K562 (cell line): ENCODE measurements around the gene ADAMTS2. TPM values are rescaled to one million over a fixed set of nuclear protein-coding genes. Genes with fewer than 3 reads are reported as not detected.
A peak's percentile ranks its signal among the peaks of the same experiment; 100 is the strongest.

Source experiments
- ATAC-seq: fragments of 200-7000 bp; cut with Tn5 transposase; 3 replicates; pipeline ENCODE4 v1.9.1; 2020; ENCODE audit warnings: moderate library complexity
- BruUV-seq: library from RNA; stranded (reverse); fragments of 400-500 nt; replicated peaks from 2 replicates; lab custom pipeline; 2021; lab: Mats Ljungman, UMichigan
- CTCF ChIA-PET: fragments of 300-600 bp; formaldehyde crosslinking; extraction: SDS; loops from one replicate; lab custom pipeline; 2021; ENCODE audit warnings: low intra/inter-chr PET ratio; lab: Yijun Ruan, JAX
- POLR2A ChIA-PET: fragments of 300-600, 350-650 bp; sonication (Branson Sonifier 250); formaldehyde crosslinking; extraction: SDS; loops from one replicate; lab custom pipeline; 2021; ENCODE audit warnings: antibody characterized with exemption, inconsistent platforms; lab: Yijun Ruan, JAX
- DNase-seq, 4 experiments: peaks; one replicate each; pipeline versions ENCODE4 v3.0.0 to v3.0.0-alpha.2; 2011 to 2018; ENCODE audit warnings: low spot score in 3 of 4, mixed read lengths in 3 of 4; ENCODE audit errors: extremely low read depth in 1 of 4
- FAIRE-seq: peaks from 2 replicates; lab custom pipeline; 2011; peaks lifted over from hg19 to GRCh38; lab: Jason Lieb, UNC
- H2AFZ ChIP-seq: 2 replicates; pipeline ENCODE4 v1.6.0; 2011; ENCODE audit warnings: low read depth, low read length, control low read depth, inconsistent platforms
- H3K27ac ChIP-seq: fragments of 200-600 bp; 3 replicates; pipeline ENCODE4 v1.8.0; 2011; ENCODE audit warnings: low read depth, mild to moderate bottlenecking, control low read depth, inconsistent platforms, low read length, moderate library complexity, mixed read lengths; ENCODE audit errors: extremely low read depth
- H3K27me3 ChIP-seq, 2 experiments: fragments of 300-600 bp in 1 of 2; 2 replicates in 1 of 2; 3 replicates in 1 of 2; pipeline versions ENCODE4 v1.6.0 to v1.8.0; 2011; ENCODE audit warnings: inconsistent platforms in 2 of 2, low read length in 2 of 2, mild to moderate bottlenecking in 1 of 2, mixed read lengths in 1 of 2, moderate library complexity in 1 of 2; ENCODE audit not compliant: control insufficient read depth in 2 of 2, insufficient read depth in 2 of 2
- H3K36me3 ChIP-seq: fragments of 300-600 bp; 3 replicates; pipeline ENCODE4 v1.8.0; 2011; ENCODE audit warnings: mild to moderate bottlenecking, low read length, inconsistent platforms; ENCODE audit not compliant: control insufficient read depth, insufficient read depth
- H3K4me1 ChIP-seq, 2 experiments: fragments of 200-600 bp in 1 of 2; replicated peaks in 1 of 2; 2 replicates in 1 of 2; 3 replicates in 1 of 2; pipeline versions ENCODE4 v1.5.1 to v1.8.0; 2011; ENCODE audit warnings: inconsistent platforms in 2 of 2, low read length in 2 of 2, mild to moderate bottlenecking in 1 of 2, mixed read lengths in 1 of 2, moderate library complexity in 1 of 2; ENCODE audit not compliant: control insufficient read depth in 2 of 2, insufficient read depth in 2 of 2
- H3K4me2 ChIP-seq: 2 replicates; pipeline ENCODE4 v1.6.1; 2011; ENCODE audit warnings: low read length, control low read depth, inconsistent platforms, mixed read lengths; ENCODE audit not compliant: insufficient read depth
- H3K4me3 ChIP-seq: fragments of 200-600 bp; sonication (generic), shearing (Covaris generic); 2 replicates; pipeline ENCODE4 v1.5.1; 2016; ENCODE audit warnings: control low read depth, inconsistent platforms
- H3K79me2 ChIP-seq: fragments of 200-600 bp; 3 replicates; pipeline ENCODE4 v1.8.0; 2011; ENCODE audit warnings: low read length, inconsistent platforms; ENCODE audit not compliant: control insufficient read depth, insufficient read depth
- H3K9ac ChIP-seq, 2 experiments: 2 replicates each; pipeline versions ENCODE4 v1.6.0 to v1.6.1; 2011; ENCODE audit warnings: low read depth in 2 of 2, low read length in 2 of 2, control low read depth in 1 of 2, inconsistent platforms in 1 of 2, mild to moderate bottlenecking in 1 of 2, mixed read lengths in 1 of 2; ENCODE audit not compliant: insufficient read depth in 1 of 2
- H3K9me1 ChIP-seq: one replicate; pipeline ENCODE4 v1.6.0; 2011; ENCODE audit warnings: inconsistent platforms, mild to moderate bottlenecking, low read length, moderate library complexity; ENCODE audit not compliant: control insufficient read depth, insufficient read depth
- H3K9me3 ChIP-seq: replicated peaks from 2 replicates; pipeline ENCODE4 v1.5.1; 2011; ENCODE audit warnings: low read depth, low read length, inconsistent platforms; ENCODE audit not compliant: control insufficient read depth, insufficient read depth
- H4K20me1 ChIP-seq: replicated peaks from 2 replicates; pipeline ENCODE4 v1.6.1; 2011; ENCODE audit warnings: low read length, inconsistent platforms, mixed read lengths; ENCODE audit not compliant: control insufficient read depth, insufficient read depth
- CBFA2T3 ChIP-seq: fragments of 450-650 bp; IDR thresholded peaks from 2 replicates; pipeline ENCODE4 v1.6.1; 2017
- CEBPG ChIP-seq, 3 experiments: fragments of 200-800 bp in 1 of 3; sonication (Bioruptor generic) in 1 of 3; sonication (generic) in 1 of 3; formaldehyde crosslinking in 1 of 3; IDR thresholded peaks in 2 of 3; conservative IDR thresholded peaks in 1 of 3; 2 replicates each; pipeline versions ENCODE4 v1.6.1 to v1.8.0; 2016 to 2022; ENCODE audit warnings: missing compliant biosample characterization in 2 of 3, missing genetic modification characterization in 2 of 3, mild to moderate bottlenecking in 1 of 3, missing genetic modification reagents in 1 of 3
- GABPB2 ChIP-seq: fragments of 250-450 bp; sonication (Bioruptor Pico); conservative IDR thresholded peaks from 2 replicates; pipeline ENCODE4 v1.5.1; 2021; ENCODE audit warnings: mild to moderate bottlenecking
- JUND ChIP-seq, 2 experiments: IDR thresholded peaks; 2 replicates in 1 of 2; 3 replicates in 1 of 2; pipeline ENCODE4 v1.6.1; 2011; ENCODE audit warnings: borderline replicate concordance in 2 of 2, low read depth in 2 of 2, low read length in 2 of 2, improper control_type of control experiment in 1 of 2, missing biosample characterization in 1 of 2, missing genetic modification characterization in 1 of 2, missing genetic modification reagents in 1 of 2
- LCOR ChIP-seq: sonication (generic); formaldehyde crosslinking; IDR thresholded peaks from 2 replicates; pipeline ENCODE4 v1.8.0; 2022; ENCODE audit warnings: mild to moderate bottlenecking, missing genetic modification reagents
- PHB ChIP-seq: fragments of 250-450 bp; sonication (Bioruptor Pico); IDR thresholded peaks from 2 replicates; pipeline ENCODE4 v1.5.0; 2021
- PHF20 ChIP-seq: fragments of 450-650 bp; IDR thresholded peaks from 2 replicates; pipeline ENCODE4 v1.6.1; 2018; ENCODE audit not compliant: partially characterized antibody
- TEAD4 ChIP-seq, 2 experiments: sonication (generic) in 1 of 2; formaldehyde crosslinking in 1 of 2; IDR thresholded peaks; 2 replicates each; pipeline versions ENCODE4 v1.6.1 to v1.8.0; 2012 to 2022; ENCODE audit warnings: borderline replicate concordance in 1 of 2, inconsistent platforms in 1 of 2, low read length in 1 of 2, mild to moderate bottlenecking in 1 of 2, missing genetic modification reagents in 1 of 2
- ZNF133 ChIP-seq: fragments of 250-450 bp; sonication (Bioruptor Pico); IDR thresholded peaks from 2 replicates; pipeline ENCODE4 v1.4.0; 2020; ENCODE audit warnings: mild to moderate bottlenecking
- WGBS: fragments of 100-300 bp; shearing (Covaris generic); methylation state at CpG from one replicate; pipeline ENCODE4 v1.1.6; 2016; ENCODE audit warnings: low coverage, mixed read lengths; ENCODE audit not compliant: insufficient coverage; ENCODE audit errors: missing lambda C conversion rate; 5-methylcytosine and 5-hydroxymethylcytosine counted together
- in situ Hi-C: fragments of 300-500 bp; cut with MboI; formaldehyde crosslinking; loops from 4 replicates; pipeline ENCODE4 v1.15.0; 2018; ENCODE audit warnings: inconsistent platforms, mixed read lengths
- intact Hi-C: fragments of 100-400 bp; cut with micrococcal nuclease; formaldehyde crosslinking; loops from 2 replicates; pipeline ENCODE4 v1.14.2; 2022
- polyA plus RNA-seq, 8 experiments: library from polyadenylated mRNA; depleted of rRNA in 4 of 8; stranded (reverse) in 5 of 8; unstranded in 3 of 8; fragments of >200 nt; fragmentation: Nextera tagmentation in 2 of 8; fragmentation: Illumina TruSeq in 1 of 8; extraction: Ambion mirVana in 2 of 8; extraction: Trizol in 1 of 8; gene quantifications; 2 replicates each; pipeline versions ENCODE4 v1.2.1 to v1.2.3, GENCODE V29; 2011 to 2014; ENCODE audit warnings: inconsistent platforms in 1 of 8, missing spikeins in 1 of 8
- total RNA-seq, 7 experiments: library from RNA; depleted of rRNA in 6 of 7; stranded (reverse); fragments of >200 nt in 6 of 7; fragmentation: Illumina TruSeq in 2 of 7; extraction: Trizol in 2 of 7; gene quantifications; 2 replicates each; pipeline versions ENCODE4 v1.2.1 to v1.2.3, GENCODE V29; 2011 to 2021; ENCODE audit warnings: low replicate concordance in 1 of 7
- TF ChIP-seq, protein P1 (sequence below), 2 experiments: fragments of 450-650 bp in 1 of 2; sonication (generic) in 1 of 2; formaldehyde crosslinking in 1 of 2; IDR thresholded peaks in 1 of 2; conservative IDR thresholded peaks in 1 of 2; 2 replicates each; pipeline versions ENCODE4 v1.6.1 to v1.8.1; 2016 to 2023; ENCODE audit warnings: mild to moderate bottlenecking in 2 of 2, moderate library complexity in 2 of 2, inconsistent platforms in 1 of 2, missing genetic modification reagents in 1 of 2
- TF ChIP-seq, protein P2 (sequence below): sonication (generic); formaldehyde crosslinking; IDR thresholded peaks from 2 replicates; pipeline ENCODE4 v1.8.1; 2023; ENCODE audit warnings: mild to moderate bottlenecking, missing genetic modification reagents

ADAMTS2 gene
- total and polyA plus RNA-seq, 9 of the 15 experiments (the other 6 are each of a cell fraction or from before 2014, with no cell fraction given): not detected

DNA sequence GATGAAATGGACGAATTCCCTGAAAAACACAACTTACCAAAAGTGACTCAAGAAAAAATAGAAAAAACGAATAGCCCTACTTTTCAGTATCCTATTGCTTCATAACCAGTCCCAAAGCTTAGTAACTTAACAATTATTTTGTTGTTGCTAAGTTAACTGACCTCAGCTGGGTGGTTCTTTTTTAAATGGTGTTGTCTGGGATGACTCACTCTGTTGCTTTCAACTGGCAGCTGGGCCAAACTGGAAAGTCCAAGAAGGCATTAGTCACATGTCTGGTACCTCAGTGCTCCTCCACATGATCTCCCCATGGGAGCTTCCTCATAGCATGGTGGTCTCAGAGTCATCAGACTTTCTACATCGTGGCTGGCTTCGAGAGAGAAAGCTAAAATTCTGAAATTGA lies 47.8 kb upstream of the ADAMTS2 start:
- no TSS peak for BruUV-seq
- peaks cover 0 to 4% of the 10 kb centered on the region in 2 experiments; a peak in 2 of 5 replicates for H3K27me3 ChIP-seq
- no peaks in the 10 kb centered on the region for H3K36me3 ChIP-seq
- no peak overlapping the region for H3K9ac ChIP-seq
- no peaks in the 10 kb centered on the region for H3K9me3 ChIP-seq
- no peak overlapping the region for H3K27ac ChIP-seq
- H3K4me3 ChIP-seq: no peak overlapping the region
- FAIRE-seq (no peak), ATAC-seq (no peak), DNase-seq (no peak)
- no peaks in the 10 kb centered on the region for H4K20me1 ChIP-seq
- no peaks in the 10 kb centered on the region for H3K4me1 ChIP-seq
- H3K9me1 ChIP-seq: no peaks in the 10 kb centered on the region
- H3K4me2 ChIP-seq: no peak overlapping the region
- in situ Hi-C loops (no loop called here), intact Hi-C loops (no loop called here)
- CTCF ChIA-PET: no interaction called here
- WGBS: 1% methylated on average over 4 of the region's 4 CpGs
- TF ChIP-seq, protein P1, sequence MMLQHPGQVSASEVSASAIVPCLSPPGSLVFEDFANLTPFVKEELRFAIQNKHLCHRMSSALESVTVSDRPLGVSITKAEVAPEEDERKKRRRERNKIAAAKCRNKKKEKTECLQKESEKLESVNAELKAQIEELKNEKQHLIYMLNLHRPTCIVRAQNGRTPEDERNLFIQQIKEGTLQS (IDR thresholded peaks at IDR 0.05): peak; percentile 50; the same call in 1 of the 2 replicates
- TF ChIP-seq, protein P1 (CRISPR knock-in tag; conservative IDR thresholded peaks at IDR 0.05): no peak
- no peak for TF ChIP-seq TEAD4 (IDR thresholded peaks at IDR 0.05; ENCODE audit: low read length)
- TF ChIP-seq TEAD4 (CRISPR knock-in tag; IDR thresholded peaks at IDR 0.05; ENCODE audit: borderline replicate concordance): no peak
- peak; percentile 7; the same call in 1 of the 2 replicates for TF ChIP-seq JUND (IDR thresholded peaks at IDR 0.05; ENCODE audit: borderline replicate concordance, low read depth, low read length)
- TF ChIP-seq JUND (tag; IDR thresholded peaks at IDR 0.05; ENCODE audit: borderline replicate concordance, low read depth, low read length): no peak
- no peak for TF ChIP-seq GABPB2
- no peak for TF ChIP-seq PHF20
- TF ChIP-seq LCOR (CRISPR knock-in tag): no peak
- TF ChIP-seq ZNF133: no peak
- TF ChIP-seq PHB (CRISPR knock-in tag): no peak
- no peak for TF ChIP-seq CBFA2T3
- TF ChIP-seq, protein P2, sequence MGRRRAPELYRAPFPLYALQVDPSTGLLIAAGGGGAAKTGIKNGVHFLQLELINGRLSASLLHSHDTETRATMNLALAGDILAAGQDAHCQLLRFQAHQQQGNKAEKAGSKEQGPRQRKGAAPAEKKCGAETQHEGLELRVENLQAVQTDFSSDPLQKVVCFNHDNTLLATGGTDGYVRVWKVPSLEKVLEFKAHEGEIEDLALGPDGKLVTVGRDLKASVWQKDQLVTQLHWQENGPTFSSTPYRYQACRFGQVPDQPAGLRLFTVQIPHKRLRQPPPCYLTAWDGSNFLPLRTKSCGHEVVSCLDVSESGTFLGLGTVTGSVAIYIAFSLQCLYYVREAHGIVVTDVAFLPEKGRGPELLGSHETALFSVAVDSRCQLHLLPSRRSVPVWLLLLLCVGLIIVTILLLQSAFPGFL: no peak
- no peak for TF ChIP-seq CEBPG (CRISPR knock-in tag; IDR thresholded peaks at IDR 0.05)
- TF ChIP-seq CEBPG (tag; conservative IDR thresholded peaks at IDR 0.05 in 1 of 2, IDR thresholded peaks at IDR 0.05 in 1 of 2): peak in 1 of 2 experiments; percentile 58; a peak in 2 of 4 replicates
- TF ChIP-seq, all 486 proteins: peak for 3
- POLR2A ChIA-PET: interaction anchor here (1.0 kb wide), 2 partner anchors 10 to 18 kb away, joined by 3 read pairs; no protein-coding TSS in a partner anchor
- Histone ChIP-seq H3K79me2 (no peaks in the 10 kb centered on the region), H2AFZ (no peak overlapping the region)
